Stomach (tissue), 4 donors: ENCODE data around the gene PDE6H.

Experiments used
- CTCF ChIP-seq, 7 experiments: fragments of 450-650 bp in 4 of 7; fragments of 200-600 bp in 3 of 7; sonication (generic) in 3 of 7; IDR thresholded peaks; one replicate each; pipeline ENCODE4 v1.5.1; 2016 to 2019; ENCODE audit warnings: antibody characterized with exemption in 7 of 7, control low read depth in 2 of 7, mild to moderate bottlenecking in 1 of 7
- EP300 ChIP-seq: sonication (generic); formaldehyde crosslinking; IDR thresholded peaks from one replicate; pipeline ENCODE4 v1.6.1; 2017; ENCODE audit warnings: antibody characterized with exemption
- POLR2A ChIP-seq, 4 donors: fragments of 450-650 bp; IDR thresholded peaks; one replicate each; pipeline ENCODE4 v1.6.1; 2016; ENCODE audit warnings: antibody characterized with exemption in 4 of 4, control low read depth in 2 of 4, mild to moderate bottlenecking in 1 of 4, moderate library complexity in 1 of 4

- TF ChIP-seq POLR2A (IDR thresholded peaks at IDR 0.05) (no peak), CTCF (IDR thresholded peaks at IDR 0.05) (no peak), EP300 (no peak)
These were observed 35.8 kb upstream of the PDE6H start for GRCh38 chr12:14937014-14937413.
